MM.1S (cell line): Measurements from ENCODE around the gene ATF2.

Experiments
- CTCF ChIP-seq: fragments of 300-600 bp; sonication (generic); IDR thresholded peaks from 2 replicates; pipeline ENCODE4 v1.5.1; 2016; ENCODE audit warnings: antibody characterized with exemption, low read length, mixed read lengths
- EZH2 ChIP-seq: fragments of 300-600 bp; sonication (generic); optimal IDR thresholded peaks from 2 replicates; pipeline ENCODE3; 2017; ENCODE audit warnings: low read depth, mild to moderate bottlenecking, antibody characterized with exemption, low read length, mixed read lengths

DNA sequence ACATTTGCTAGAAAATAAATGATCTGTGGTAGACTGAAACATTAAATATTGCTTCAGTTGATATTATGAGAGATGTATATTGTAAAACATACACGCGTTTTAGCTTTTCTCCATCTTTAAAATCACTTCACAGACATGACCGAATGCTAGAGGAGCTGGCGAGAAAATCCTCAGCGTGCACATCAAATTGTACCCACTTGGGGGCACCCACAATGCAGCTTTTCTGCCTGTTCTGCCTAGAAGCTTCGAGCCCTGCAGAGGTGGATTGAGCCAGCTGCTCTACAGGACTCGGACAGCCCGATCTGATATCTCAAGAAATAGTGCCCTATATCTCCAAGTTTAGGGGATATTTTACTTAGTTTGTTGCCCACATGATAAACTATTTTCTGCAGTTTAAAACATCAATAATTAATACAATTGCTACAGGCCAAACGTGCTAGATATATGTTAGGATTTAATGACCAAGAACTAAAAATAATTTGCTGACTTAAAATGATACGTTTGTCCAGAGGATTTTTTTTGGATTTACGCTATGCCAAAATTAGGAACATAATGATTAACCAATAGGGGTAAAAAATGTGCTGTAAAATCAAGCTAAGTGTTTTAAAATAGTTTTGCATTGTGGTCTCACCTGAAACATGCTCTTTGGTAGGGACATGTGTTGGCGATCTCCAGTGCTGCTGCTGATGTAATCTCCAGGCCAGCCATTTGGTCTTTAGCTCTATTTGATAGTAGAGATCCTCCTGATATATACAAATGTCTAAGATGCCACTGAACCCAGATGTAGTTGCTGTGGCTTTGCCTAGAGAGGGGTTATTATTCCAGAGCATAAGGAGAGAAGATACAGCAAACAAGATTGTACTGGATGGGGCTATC lies 35.9 kb upstream of the ATF2 start:
- peak; percentile 56 for TF ChIP-seq CTCF
- no peak for TF ChIP-seq EZH2
